SK-N-SH (cell line): ENCODE data around the gene DDX39B. TPM values are rescaled to one million over a fixed set of nuclear protein-coding genes. Genes with fewer than 3 reads are reported as not detected.

ENCODE experiments used
- CTCF ChIA-PET: fragments of 300-600, 350-600 bp; formaldehyde crosslinking; extraction: SDS; loops from one replicate; lab custom pipeline; 2021; lab: Yijun Ruan, JAX
- POLR2A ChIA-PET: fragments of 350-600 bp; sonication (Branson Sonifier 250); formaldehyde crosslinking; extraction: SDS; loops from one replicate; lab custom pipeline; 2020; ENCODE audit warnings: antibody characterized with exemption, inconsistent platforms; lab: Yijun Ruan, JAX
- DNase-seq: peaks from one replicate; pipeline ENCODE4 v3.0.0; 2012
- H2AFZ ChIP-seq: fragments of 200-600 bp; sonication (generic); 2 replicates; pipeline ENCODE4 v1.8.1; 2016; ENCODE audit warnings: antibody characterized with exemption, mild to moderate bottlenecking, low read depth
- H3F3A ChIP-seq: fragments of 200-600 bp; sonication (generic); replicated peaks from 2 replicates; pipeline ENCODE3; 2016; ENCODE audit warnings: antibody characterized with exemption, mild to moderate bottlenecking; ENCODE audit not compliant: insufficient read depth
- H3K27ac ChIP-seq, 2 experiments: fragments of 200-500 bp in 1 of 2; fragments of 200-600 bp in 1 of 2; sonication (Bioruptor generic) in 1 of 2; sonication (generic), shearing (Covaris generic) in 1 of 2; 2 replicates each; pipeline versions ENCODE4 v1.5.1 to v1.6.1; 2014 to 2016; ENCODE audit warnings: low read depth in 2 of 2, inconsistent platforms in 1 of 2, low read length in 1 of 2, mild to moderate bottlenecking in 1 of 2, mixed read lengths in 1 of 2
- H3K27me3 ChIP-seq: fragments of 200-600 bp; sonication (generic), shearing (Covaris generic); 2 replicates; pipeline ENCODE4 v1.6.1; 2016; ENCODE audit warnings: mixed run types; ENCODE audit not compliant: insufficient read depth
- H3K36me3 ChIP-seq, 2 experiments: fragments of 200-500 bp in 1 of 2; fragments of 200-600 bp in 1 of 2; sonication (Bioruptor generic) in 1 of 2; sonication (generic) in 1 of 2; replicated peaks in 1 of 2; 2 replicates each; pipeline versions ENCODE3 to v1.5.1; 2014 to 2016; ENCODE audit warnings: low read length in 1 of 2, mild to moderate bottlenecking in 1 of 2; ENCODE audit not compliant: insufficient read depth in 2 of 2, control insufficient read depth in 1 of 2
- H3K4me1 ChIP-seq, 2 experiments: fragments of 200-500 bp in 1 of 2; fragments of 200-600 bp in 1 of 2; sonication (Bioruptor generic) in 1 of 2; sonication (generic), shearing (Covaris generic) in 1 of 2; 2 replicates each; pipeline versions ENCODE4 v1.5.1 to v1.6.1; 2014 to 2016; ENCODE audit warnings: low read depth in 1 of 2, low read length in 1 of 2, mixed run types in 1 of 2; ENCODE audit not compliant: insufficient read depth in 2 of 2, control insufficient read depth in 1 of 2
- H3K4me2 ChIP-seq: fragments of 200-600 bp; sonication (generic), shearing (Covaris generic); 2 replicates; pipeline ENCODE4 v1.6.1; 2017; ENCODE audit warnings: mixed run types
- H3K4me3 ChIP-seq, 2 experiments: fragments of 200-500 bp in 1 of 2; fragments of 200-600 bp in 1 of 2; sonication (Bioruptor generic) in 1 of 2; sonication (generic), shearing (Covaris generic) in 1 of 2; 2 replicates each; pipeline versions ENCODE4 v1.5.1 to v1.8.1; 2014 to 2016; ENCODE audit warnings: low read depth in 2 of 2, inconsistent platforms in 1 of 2, low read length in 1 of 2, mild to moderate bottlenecking in 1 of 2, mixed read lengths in 1 of 2, moderate library complexity in 1 of 2
- H3K79me2 ChIP-seq: fragments of 200-600 bp; sonication (generic); 2 replicates; pipeline ENCODE4 v1.8.1; 2017; ENCODE audit warnings: mild to moderate bottlenecking; ENCODE audit not compliant: insufficient read depth
- H3K9ac ChIP-seq: fragments of 200-600 bp; sonication (generic); 2 replicates; pipeline ENCODE4 v1.6.1; 2017; ENCODE audit warnings: mixed run types
- H3K9me2 ChIP-seq: fragments of 200-600 bp; sonication (generic); 2 replicates; pipeline ENCODE4 v1.6.1; 2017; ENCODE audit warnings: mixed run types
- H3K9me3 ChIP-seq: fragments of 200-600 bp; sonication (generic); 2 replicates; pipeline ENCODE4 v1.6.1; 2017; ENCODE audit warnings: mixed run types, mild to moderate bottlenecking, moderate library complexity
- H4K20me1 ChIP-seq: fragments of 200-600 bp; sonication (generic); 2 replicates; pipeline ENCODE4 v1.6.1; 2017; ENCODE audit warnings: mild to moderate bottlenecking, mixed run types; ENCODE audit not compliant: insufficient read depth
- ELF1 ChIP-seq: IDR thresholded peaks from 2 replicates; pipeline ENCODE4 v1.4.0; 2012
- EP300 ChIP-seq, 2 experiments: IDR thresholded peaks; 2 replicates each; pipeline versions ENCODE4 v1.4.0 to v1.6.1; 2012; ENCODE audit warnings: borderline replicate concordance in 1 of 2, low read depth in 1 of 2, low read length in 1 of 2
- FOSL2 ChIP-seq: IDR thresholded peaks from 2 replicates; pipeline ENCODE4 v1.4.0; 2012; ENCODE audit warnings: low read depth, mild to moderate bottlenecking, moderate library complexity, borderline replicate concordance
- GABPA ChIP-seq: IDR thresholded peaks from 2 replicates; pipeline ENCODE4 v1.4.0; 2012; ENCODE audit warnings: low read depth, mild to moderate bottlenecking
- JUND ChIP-seq: IDR thresholded peaks from 2 replicates; pipeline ENCODE4 v1.4.0; 2012
- NRF1 ChIP-seq: IDR thresholded peaks from 2 replicates; pipeline ENCODE4 v1.6.1; 2012; ENCODE audit warnings: low read depth, mild to moderate bottlenecking, low read length
- PBX3 ChIP-seq: IDR thresholded peaks from 2 replicates; pipeline ENCODE4; 2012
- SIN3A ChIP-seq: IDR thresholded peaks from 2 replicates; pipeline ENCODE4 v1.6.1; 2012; ENCODE audit warnings: low read depth, mild to moderate bottlenecking, low read length, moderate library complexity, borderline replicate concordance
- SMC3 ChIP-seq: IDR thresholded peaks from 2 replicates; pipeline ENCODE4 v1.6.1; 2012; ENCODE audit warnings: low read depth, low read length, improper control_type of control experiment
- TAF1 ChIP-seq: IDR thresholded peaks from 2 replicates; pipeline ENCODE4 v1.6.1; 2012; ENCODE audit warnings: low read depth, mild to moderate bottlenecking, low read length, moderate library complexity, borderline replicate concordance
- TCF12 ChIP-seq: IDR thresholded peaks from 2 replicates; pipeline ENCODE4 v1.4.0; 2012
- YY1 ChIP-seq: IDR thresholded peaks from 2 replicates; pipeline ENCODE4 v1.4.0; 2012; ENCODE audit warnings: low read depth, mild to moderate bottlenecking
- WGBS: methylation state at CpG from one replicate; pipeline ENCODE4 v1.1.6; 2017; ENCODE audit warnings: low lambda C conversion rate; 5-methylcytosine and 5-hydroxymethylcytosine counted together
- polyA plus RNA-seq, 3 experiments: library from polyadenylated mRNA; depleted of rRNA; stranded (reverse); fragments of >200 nt; gene quantifications; 2 replicates each; pipeline ENCODE4 v1.2.3, GENCODE V29; 2012
- TF ChIP-seq, protein P1 (sequence below): IDR thresholded peaks from 2 replicates; pipeline ENCODE4 v1.4.0; 2012; ENCODE audit warnings: low read depth
- TF ChIP-seq, protein P2 (sequence below): fragments of 150-350 bp; IDR thresholded peaks from 2 replicates; pipeline ENCODE4 v1.6.1; 2017; ENCODE audit warnings: antibody characterized with exemption, low read length, low read depth, borderline replicate concordance
- TF ChIP-seq, protein P3 (sequence below): IDR thresholded peaks from 2 replicates; pipeline ENCODE4 v1.6.1; 2012; ENCODE audit warnings: mild to moderate bottlenecking, low read depth, low read length, moderate library complexity

The DDX39B gene
- polyA plus RNA-seq, 1 of the 3 experiments (the other 2 are of a cell fraction), result 502 TPM

DNA sequence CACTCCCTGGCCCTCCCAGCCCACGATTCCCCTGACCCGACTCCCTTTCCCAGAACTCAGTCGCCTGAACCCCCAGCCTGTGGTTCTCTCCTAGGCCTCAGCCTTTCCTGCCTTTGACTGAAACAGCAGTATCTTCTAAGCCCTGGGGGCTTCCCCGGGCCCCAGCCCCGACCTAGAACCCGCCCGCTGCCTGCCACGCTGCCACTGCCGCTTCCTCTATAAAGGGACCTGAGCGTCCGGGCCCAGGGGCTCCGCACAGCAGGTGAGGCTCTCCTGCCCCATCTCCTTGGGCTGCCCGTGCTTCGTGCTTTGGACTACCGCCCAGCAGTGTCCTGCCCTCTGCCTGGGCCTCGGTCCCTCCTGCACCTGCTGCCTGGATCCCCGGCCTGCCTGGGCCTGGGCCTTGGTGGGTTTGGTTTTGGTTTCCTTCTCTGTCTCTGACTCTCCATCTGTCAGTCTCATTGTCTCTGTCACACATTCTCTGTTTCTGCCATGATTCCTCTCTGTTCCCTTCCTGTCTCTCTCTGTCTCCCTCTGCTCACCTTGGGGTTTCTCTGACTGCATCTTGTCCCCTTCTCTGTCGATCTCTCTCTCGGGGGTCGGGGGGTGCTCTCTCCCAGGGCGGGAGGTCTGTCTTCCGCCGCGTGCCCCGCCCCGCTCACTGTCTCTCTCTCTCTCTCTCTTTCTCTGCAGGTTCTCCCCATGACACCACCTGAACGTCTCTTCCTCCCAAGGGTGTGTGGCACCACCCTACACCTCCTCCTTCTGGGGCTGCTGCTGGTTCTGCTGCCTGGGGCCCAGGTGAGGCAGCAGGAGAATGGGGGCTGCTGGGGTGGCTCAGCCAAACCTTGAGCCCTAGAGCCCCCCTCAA is 30.5 kb upstream of the DDX39B start, which contains the start of gene LTA:
TSS of gene LTA (plus strand) at position 249 of the 871 bp plus-strand sequence. CDS start at position 703, 454 bp downstream.
- H3K79me2 ChIP-seq, result no peaks in the 10 kb centered on the region
- H3K4me1 ChIP-seq, result no peaks in the 10 kb centered on the region; a peak in 1 of 4 replicates
- no peak within 1 kb of the TSS for H3K4me3 ChIP-seq
- H3K9me2 ChIP-seq, result no peaks in the 10 kb centered on the region
- H3K9ac ChIP-seq, result no peak within 1 kb of the TSS
- POLR2A ChIA-PET, result no interaction called here
- no peaks in the 10 kb centered on the region for H3K36me3 ChIP-seq
- H3K27ac ChIP-seq, result no peak within 1 kb of the TSS
- CTCF ChIA-PET, result interaction anchor here (1.2 to 17.6 kb wide), 3 partner anchors 9 to 26 kb away, joined by 3 to 312 read pairs (median 22); no protein-coding TSS in a partner anchor
- H3F3A ChIP-seq, result peaks cover 2% of the 10 kb centered on the region
- H4K20me1 ChIP-seq, result no peaks in the 10 kb centered on the region
- no peak within 1 kb of the TSS for H2AFZ ChIP-seq
- no peak for TF ChIP-seq SIN3A
- TF ChIP-seq GABPA, result no peak
- no peak for TF ChIP-seq EP300 (IDR thresholded peaks at IDR 0.05; ENCODE audit: borderline replicate concordance in 1 of 2, low read depth in 1 of 2, low read length in 1 of 2)
- no peak for TF ChIP-seq NRF1
- no peak for TF ChIP-seq PBX3
- TF ChIP-seq YY1, result no peak
- TF ChIP-seq, protein P1, sequence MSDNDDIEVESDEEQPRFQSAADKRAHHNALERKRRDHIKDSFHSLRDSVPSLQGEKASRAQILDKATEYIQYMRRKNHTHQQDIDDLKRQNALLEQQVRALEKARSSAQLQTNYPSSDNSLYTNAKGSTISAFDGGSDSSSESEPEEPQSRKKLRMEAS, result no peak
- no peak for TF ChIP-seq ELF1
- TF ChIP-seq, protein P2, sequence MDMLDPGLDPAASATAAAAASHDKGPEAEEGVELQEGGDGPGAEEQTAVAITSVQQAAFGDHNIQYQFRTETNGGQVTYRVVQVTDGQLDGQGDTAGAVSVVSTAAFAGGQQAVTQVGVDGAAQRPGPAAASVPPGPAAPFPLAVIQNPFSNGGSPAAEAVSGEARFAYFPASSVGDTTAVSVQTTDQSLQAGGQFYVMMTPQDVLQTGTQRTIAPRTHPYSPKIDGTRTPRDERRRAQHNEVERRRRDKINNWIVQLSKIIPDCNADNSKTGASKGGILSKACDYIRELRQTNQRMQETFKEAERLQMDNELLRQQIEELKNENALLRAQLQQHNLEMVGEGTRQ, result no peak
- TF ChIP-seq, protein P3, sequence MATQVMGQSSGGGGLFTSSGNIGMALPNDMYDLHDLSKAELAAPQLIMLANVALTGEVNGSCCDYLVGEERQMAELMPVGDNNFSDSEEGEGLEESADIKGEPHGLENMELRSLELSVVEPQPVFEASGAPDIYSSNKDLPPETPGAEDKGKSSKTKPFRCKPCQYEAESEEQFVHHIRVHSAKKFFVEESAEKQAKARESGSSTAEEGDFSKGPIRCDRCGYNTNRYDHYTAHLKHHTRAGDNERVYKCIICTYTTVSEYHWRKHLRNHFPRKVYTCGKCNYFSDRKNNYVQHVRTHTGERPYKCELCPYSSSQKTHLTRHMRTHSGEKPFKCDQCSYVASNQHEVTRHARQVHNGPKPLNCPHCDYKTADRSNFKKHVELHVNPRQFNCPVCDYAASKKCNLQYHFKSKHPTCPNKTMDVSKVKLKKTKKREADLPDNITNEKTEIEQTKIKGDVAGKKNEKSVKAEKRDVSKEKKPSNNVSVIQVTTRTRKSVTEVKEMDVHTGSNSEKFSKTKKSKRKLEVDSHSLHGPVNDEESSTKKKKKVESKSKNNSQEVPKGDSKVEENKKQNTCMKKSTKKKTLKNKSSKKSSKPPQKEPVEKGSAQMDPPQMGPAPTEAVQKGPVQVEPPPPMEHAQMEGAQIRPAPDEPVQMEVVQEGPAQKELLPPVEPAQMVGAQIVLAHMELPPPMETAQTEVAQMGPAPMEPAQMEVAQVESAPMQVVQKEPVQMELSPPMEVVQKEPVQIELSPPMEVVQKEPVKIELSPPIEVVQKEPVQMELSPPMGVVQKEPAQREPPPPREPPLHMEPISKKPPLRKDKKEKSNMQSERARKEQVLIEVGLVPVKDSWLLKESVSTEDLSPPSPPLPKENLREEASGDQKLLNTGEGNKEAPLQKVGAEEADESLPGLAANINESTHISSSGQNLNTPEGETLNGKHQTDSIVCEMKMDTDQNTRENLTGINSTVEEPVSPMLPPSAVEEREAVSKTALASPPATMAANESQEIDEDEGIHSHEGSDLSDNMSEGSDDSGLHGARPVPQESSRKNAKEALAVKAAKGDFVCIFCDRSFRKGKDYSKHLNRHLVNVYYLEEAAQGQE, result no peak
- TF ChIP-seq TCF12, result no peak
- TF ChIP-seq FOSL2, result no peak
- TF ChIP-seq JUND, result no peak
- TF ChIP-seq SMC3, result no peak
- TF ChIP-seq TAF1, result no peak
- 79% methylated on average over 27 of the region's 27 CpGs for WGBS
- H3K9me3 ChIP-seq, result no peaks in the 10 kb centered on the region; the same call in 1 of the 2 replicates
- DNase-seq, result no peak
- H3K27me3 ChIP-seq, result no peaks in the 10 kb centered on the region
- H3K4me2 ChIP-seq, result no peak within 1 kb of the TSS
